HG03565 (cell line): ENCODE data around the gene NFE2.
"Not testable (repeated sequence)": the region's sequence is repeated elsewhere in the genome, so short reads cannot be mapped to it uniquely, and the experiment has no call there.

Experiments
- ATAC-seq: cut with Tn5 transposase; IDR thresholded peaks from one replicate; pipeline ENCODE4 v1.9.1; 2021; ENCODE audit warnings: mild to moderate bottlenecking, moderate library complexity; ENCODE audit not compliant: unreplicated experiment

NFE2 gene

DNA sequence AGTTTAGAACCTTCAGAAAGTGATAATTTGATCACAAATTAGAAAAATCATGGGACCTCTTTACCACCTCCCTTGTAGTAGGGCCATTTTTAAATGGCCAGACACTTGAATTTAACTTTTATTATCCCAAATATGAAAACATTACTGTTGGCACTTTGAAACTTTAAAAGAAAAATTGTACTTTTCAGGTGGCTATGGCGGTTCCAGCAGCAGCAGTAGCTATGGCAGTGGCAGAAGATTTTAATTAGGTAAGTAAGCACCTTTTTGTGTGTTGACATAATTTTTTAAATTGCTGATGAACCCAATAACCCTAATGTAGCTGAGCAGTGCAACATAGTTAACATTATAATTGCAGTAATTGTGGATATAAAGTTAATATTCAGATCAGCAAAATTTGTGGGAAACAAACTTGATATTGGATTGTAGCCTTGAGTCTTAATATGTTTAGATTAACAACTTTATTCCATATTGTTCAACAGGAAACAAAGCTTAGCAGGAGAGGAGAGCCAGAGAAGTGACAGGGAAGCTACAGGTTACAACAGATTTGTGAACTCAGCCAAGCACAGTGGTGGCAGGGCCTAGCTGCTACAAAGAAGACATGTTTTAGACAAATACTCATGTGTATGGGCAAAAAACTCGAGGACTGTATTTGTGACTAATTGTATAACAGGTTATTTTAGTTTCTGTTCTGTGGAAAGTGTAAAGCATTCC is 16.6 kb downstream of the NFE2 start:
- ATAC-seq: not testable (repeated sequence)

DNA sequence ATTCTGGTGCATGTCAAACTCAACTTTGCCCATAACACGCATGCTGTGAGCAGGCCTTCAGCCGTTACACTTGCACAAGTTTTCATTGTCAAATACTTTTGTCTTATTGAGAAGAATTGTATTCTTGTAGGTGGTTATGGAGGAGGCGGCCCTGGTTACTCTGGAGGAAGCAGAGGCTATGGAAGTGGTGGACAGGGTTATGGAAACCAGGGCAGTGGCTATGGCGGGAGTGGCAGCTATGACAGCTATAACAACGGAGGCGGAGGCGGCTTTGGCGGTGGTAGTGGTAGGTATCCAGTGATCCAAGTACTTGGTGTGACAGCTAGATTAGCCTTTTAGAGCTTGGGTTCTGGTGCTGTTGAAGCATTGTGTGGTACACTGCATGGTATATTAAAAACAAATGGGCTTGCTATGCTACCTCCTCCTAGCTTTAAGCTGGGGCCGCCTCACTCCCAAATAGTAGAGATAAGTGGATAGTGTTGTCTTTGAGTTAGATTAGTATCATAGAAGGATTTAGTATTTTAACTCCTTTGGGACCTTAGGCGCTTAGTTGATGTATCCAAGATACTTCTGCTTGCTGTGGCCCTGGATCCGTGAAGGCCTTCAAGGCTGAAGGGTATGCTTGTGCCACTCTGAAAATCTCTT is 17.7 kb downstream of the NFE2 start:
- ATAC-seq: no peak

DNA sequence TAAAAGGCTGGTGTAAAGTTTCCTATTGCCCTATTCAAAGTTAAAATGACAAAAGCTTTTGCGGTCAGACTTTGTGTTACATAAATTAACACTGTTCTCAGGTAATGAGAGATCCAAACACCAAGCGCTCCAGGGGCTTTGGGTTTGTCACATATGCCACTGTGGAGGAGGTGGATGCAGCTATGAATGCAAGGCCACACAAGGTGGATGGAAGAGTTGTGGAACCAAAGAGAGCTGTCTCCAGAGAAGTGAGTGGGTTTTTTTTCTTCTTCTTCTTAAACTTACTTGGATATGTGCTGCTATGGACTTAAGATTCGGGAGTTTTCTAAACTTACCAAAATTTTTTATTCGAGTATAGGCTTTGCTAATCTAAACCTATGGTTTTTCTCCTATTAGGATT is 19.1 kb downstream of the NFE2 start:
- not testable (repeated sequence) for ATAC-seq

DNA sequence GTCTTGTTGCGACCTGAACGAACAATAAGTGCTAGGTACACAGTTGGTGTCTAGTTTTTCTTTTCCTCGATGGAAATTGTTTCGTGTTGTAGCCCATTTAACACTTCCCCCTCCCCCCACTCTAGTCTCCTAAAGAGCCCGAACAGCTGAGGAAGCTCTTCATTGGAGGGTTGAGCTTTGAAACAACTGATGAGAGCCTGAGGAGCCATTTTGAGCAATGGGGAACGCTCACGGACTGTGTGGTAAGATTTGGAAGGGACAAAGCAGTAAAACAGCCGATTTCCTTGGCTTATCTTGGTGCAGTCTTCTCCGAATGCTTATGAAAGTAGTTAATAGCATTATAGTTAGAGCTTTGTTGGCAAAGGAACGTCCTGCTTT is 19.6 kb downstream of the NFE2 start:
- ATAC-seq: not testable (repeated sequence)

DNA sequence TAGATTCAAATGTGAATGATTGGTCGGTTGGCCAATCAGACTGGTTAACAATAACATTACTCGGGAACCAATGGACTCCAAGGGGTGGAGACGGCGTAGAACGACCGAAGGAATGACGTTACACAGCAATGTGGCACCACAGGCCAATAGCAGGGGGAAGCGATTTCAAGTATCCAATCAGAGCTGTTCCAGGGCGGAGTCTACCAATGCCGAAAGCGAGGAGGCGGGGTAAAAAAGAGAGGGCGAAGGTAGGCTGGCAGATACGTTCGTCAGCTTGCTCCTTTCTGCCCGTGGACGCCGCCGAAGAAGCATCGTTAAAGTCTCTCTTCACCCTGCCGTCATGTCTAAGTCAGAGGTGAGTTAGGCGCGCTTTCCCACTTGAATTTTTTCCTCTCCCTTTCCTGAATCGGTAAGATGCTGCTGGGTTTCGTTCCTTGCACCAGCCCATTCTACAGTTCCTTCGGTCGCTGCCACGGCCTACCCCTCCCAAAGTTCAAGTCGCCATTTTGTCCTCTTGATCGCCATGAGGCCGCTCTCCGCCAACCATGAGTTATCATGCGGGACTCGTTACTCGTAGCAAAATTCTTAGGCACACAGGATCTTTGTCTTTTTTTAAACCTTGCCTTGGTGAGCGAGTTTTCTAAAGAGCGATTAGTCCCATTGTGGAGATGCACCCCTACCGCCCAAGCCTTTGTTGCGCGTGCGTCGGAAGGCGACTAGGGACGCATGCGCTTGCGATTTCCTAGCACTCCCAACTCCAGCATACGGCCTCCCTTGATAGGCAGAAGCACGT is 20.2 kb downstream of the NFE2 start, which contains the start of gene HNRNPA1:
Gene HNRNPA1 (plus strand): TSS at position 259 of the 793 bp plus-strand sequence. CDS start 82 bp downstream, at position 341.
- ATAC-seq: peak; percentile 86

DNA sequence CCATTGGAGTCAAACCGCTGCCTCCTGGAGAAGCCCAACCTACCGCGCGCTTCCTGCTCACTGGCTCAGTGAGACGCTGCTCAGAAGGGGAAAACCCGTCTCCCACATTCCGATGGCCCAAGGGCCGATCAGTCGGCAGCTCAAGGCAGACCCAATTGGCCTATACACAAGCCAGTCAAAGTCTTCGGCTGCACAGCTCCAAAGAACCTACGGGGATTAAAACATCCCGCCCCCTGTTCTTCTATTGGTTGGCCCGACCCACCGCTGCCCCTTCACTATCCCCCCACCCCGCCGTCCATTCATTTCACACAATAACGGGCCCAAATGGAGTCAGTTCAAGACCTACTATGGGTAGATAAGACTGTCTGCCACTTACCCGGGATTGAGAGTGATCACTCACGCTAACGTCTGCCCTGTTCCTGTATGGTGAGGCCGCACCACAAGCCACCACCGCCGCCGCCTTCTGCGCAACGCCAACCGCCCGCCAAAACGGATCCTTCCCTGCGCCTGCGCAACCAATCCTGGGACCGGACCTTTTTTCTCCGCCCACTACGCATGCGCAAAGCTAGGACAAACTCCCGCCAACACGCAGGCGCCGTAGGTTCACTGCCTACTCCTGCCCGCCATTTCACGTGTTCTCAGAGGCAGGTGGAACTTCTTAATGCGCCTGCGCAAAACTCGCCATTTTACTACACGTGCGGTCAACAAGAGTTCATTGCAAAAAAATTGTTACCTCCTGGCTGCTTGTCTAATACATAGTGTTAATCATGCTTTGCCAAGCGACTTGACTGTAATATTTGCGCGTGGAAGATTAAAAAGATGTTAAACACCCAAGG is 21.0 kb downstream of the NFE2 start, which contains the start of gene CBX5:
Gene CBX5 (minus strand): TSS at position 491 of the 836 bp plus-strand sequence. CDS start 22,472 bp downstream, outside the sequence.
- ATAC-seq: peak; percentile 67

DNA sequence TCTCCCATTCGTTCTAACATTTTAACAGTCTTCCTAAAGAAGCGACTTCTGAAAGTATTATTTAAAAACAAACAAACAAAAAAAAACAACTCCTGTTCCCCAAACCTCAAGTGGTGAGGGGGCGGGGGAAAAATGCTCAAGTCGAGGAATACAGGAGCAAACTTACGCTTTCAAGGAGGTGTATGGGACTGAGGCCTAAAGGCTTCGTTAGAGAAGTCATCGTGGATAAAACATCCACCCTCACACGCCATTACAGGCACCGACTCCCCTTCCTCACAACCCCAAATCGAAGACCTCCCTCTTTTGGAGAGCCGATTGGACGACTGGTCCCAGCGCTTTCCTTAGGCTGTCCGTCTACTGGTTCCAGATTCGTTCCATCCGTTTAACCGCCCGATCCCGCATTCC is 21.6 kb downstream of the NFE2 start:
- no peak for ATAC-seq

DNA sequence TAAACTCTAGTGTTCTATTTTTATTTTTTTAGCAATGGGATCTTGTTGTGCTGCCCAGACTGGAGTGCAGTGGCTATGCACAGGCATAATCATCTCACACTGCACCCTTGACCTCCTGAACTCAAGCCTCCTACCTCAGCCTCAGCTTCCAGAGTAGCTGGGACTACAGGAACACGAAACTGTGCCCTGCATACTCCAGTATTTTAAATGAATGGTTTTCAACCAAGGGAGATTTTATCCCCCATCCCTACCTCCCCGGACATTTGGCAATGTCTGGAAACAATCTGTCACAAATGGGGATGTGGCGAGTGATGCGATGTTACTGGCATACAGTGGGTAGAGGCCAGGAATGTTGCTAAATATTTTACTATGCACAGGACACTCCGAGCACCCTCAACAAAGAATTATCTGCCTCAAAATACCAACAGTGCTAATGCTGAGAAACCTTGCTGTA is 23.0 kb downstream of the NFE2 start:
- no peak for ATAC-seq

DNA sequence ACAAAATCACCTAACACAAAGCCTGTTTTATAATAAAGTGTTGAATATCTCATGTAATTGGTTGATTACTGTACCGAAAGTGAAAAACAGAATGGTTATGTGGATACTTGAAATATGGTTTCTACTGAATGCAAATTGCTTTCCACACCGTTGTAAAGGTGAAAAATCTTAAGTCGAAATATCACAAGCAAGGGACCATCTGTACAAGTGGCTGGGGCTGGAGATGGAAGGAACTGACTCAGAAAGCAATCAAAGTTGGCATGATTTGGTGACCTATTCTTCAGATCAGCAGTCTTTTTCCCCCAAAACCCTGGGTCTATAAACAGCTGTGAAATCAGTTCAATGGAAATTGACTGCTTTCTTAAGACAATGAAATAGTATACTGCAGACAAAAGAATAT is 24.4 kb downstream of the NFE2 start:
- no peak for ATAC-seq

DNA sequence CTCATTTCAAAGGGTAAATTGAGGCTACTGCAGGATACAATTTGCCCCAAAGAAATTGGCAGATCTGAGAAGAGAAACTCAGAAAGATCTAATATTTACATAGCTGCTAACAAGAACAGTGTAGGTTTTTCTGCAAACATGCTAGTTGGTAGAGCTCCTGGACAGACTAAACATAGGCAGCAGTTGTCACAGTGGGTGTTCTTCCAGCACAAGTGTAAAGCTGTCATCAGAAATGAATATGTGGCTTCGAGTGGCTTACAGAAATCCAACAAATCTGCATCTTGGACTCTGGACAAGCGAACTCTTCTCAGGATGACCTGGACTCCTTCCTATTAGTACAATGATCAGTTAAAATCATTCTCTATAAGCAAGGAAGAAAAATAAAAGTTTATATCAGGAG is 26.8 kb downstream of the NFE2 start:
- no peak for ATAC-seq

DNA sequence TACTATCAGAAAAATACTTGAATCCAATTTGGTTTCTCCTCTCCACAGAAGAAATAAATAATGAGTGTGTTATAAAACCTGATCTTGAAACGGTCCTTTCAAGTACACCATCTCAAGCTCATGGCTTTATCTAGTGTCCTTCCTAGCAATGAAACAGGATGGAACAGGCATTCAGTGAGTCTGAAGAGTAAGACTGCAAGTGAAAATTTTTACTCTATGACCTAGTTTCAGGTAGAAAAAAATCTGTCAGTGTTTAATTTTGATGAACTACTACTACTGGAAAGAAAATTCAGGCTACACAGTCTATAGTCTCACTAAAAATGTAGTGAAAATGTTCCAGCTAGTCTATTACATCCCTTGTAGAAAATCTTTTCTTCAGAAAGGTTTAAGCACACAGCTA is 28.6 kb downstream of the NFE2 start:
- ATAC-seq: no peak

DNA sequence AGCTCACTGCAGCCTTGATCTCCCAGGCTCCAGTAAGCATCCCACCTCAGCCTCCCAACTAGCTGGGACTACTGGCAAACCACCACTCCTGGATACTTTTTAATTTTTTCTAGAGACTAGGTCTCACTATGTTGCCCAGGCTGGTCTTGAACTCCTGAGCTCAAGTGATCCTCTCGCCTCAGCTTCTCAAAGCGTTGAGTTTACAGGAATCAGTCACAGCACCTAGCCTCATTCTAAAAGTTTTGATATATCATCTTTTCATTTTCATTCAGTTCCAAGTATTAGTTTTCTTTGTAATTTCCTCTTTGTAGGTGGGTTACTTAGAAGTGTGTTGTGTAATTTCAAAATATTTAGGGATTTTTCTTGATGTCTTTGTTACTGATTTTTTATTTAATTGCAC is 30.5 kb downstream of the NFE2 start:
- ATAC-seq: no peak

DNA sequence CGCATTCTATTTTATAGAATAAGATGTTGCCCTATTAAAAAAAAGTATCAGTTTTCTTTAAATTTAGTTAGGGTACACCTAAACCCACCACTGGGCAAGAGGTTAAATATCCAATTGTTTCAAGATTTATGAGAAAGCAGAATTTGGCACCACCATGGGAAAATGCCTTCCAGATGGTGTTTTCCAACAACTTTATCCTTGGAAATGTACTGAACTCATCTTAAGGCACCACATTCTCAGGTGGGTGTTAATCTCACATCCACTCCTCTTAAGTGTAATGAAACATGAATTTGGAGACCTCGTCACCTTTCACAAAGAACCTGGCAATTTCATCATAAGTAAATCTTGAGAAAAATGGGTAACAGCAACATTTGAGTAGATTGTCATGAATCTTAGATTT is 34.0 kb downstream of the NFE2 start:
- no peak for ATAC-seq

DNA sequence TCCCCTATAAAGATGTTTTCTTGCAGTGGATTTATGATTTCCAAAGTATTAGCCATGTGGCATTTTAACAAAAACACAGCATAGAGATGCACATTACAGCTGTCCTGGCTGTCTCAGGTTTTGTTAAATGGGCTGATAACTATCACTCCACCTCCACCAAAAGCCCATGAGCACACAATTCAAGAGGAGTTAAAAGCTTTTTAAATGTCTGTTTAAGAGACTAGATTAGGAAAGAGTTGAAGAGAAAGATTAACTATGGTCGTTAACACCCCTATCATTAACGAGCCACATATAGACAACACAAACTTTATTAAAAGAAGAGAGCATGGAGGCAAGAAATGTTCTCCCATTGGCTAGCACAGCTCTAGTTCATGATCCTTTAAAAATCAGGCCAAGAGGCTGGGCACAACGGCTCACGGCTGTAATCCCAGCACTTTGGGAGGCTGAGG is 35.4 kb downstream of the NFE2 start:
- ATAC-seq: no peak

DNA sequence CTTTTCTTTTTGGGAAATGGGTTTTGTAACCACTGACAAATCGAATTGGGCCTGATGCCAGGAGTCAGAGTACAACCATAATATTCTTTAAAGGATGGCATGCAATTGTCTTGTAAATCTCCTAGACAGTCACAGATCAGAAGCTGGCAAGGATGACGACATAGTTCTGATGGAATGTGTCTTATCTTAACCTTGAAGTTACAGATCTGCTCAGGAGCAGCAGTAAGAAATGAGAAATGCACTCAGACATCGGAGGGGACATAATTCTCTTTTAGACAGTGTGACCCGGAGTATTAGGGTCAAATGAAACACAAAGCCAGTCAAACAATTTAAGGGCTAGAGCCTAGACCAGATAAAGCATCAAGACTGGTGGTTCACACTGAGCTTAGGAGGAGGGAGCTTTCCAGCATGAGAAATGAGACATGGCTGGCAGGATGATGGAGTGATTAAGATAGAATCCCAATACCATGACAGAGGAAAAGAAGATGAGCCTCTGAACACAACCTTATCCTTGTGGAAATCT is 38.4 kb downstream of the NFE2 start:
- ATAC-seq: no peak

DNA sequence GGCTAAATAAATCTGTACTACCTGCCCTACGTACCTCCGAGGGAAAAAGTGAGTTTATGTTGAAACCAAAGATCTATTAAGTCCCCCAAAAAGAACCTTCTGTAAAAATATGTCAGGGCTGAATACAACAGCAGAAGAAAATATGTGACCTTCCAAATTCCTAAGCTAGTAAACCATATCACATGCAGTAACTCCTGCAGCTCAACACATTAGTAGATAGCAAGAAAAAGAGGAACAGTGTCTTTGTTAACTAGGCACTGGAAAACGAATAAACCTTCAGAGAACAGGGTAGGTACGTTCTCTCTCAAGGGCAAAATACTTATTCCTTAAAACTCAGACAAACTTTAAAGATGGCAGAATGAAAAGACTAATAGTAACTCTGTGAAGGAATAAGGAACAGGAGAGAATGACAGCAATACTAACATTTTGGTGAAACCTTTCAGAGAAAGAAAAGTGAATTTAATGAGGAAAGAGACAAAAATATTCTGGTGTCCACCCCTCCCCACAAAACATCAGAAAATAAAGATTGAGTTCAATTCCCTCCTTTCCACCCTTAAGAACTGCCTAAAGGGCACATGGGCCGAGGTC is 38.9 kb downstream of the NFE2 start:
- no peak for ATAC-seq

DNA sequence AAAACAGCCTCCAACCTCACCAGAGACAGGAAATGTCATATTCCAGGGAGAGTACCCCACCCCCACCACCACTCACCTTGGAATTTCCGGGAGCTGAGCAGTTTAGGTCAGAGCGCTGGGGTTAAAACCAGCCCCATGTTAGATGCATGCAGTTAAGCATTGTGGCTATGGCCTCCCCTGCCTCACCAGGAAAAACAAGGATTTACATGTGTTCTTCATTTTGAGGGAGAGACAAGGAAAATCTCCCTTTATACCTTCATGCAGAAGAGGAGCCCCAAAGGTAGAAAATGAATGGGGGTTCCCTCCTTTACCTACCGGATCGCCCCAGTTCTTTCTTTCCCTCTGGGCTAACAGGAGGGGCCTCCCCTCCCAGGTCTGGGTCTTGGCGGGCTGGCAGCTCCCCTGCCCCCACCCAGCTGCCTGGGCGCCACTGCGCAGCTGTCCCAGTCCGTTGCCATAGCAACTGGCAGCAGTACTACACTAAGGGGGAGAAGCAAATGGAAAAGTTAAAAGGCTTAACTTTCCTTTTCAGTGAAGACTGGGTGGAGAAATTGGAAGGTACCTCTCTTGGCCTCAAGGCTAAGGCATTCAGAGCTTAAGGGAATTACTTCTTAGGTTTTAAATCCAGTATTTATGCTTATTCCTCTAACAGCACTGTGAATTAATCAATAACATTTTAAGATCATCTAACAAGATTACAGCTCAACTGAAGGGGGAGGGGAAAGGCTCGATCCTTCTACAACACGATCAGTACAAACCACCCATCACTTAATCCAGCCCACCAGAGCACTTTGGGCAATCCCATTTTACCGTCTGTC is 41.4 kb downstream of the NFE2 start:
- no peak for ATAC-seq

DNA sequence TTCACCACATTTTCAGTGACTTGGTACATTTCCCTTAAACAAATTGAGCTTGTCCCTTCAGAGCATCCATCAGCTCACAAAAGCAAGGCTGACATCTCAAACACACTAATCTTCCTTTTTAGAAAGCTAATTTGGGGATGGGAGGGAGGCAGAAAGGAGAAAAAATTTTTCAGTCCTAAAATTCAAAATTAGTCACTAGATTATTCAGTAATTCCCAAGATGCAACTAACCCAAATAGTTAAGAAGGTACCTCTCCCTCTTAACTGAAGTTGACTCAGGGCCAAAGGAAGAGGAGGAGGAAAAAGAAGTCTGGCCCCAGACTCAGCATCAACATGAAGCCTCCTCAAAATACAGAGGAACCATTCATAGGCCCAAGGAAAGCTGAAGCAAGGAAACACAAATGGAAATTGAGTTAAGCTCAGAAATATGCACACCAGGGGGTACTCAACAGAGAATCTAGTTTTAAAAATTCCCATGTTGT is 42.6 kb downstream of the NFE2 start:
- no peak for ATAC-seq

DNA sequence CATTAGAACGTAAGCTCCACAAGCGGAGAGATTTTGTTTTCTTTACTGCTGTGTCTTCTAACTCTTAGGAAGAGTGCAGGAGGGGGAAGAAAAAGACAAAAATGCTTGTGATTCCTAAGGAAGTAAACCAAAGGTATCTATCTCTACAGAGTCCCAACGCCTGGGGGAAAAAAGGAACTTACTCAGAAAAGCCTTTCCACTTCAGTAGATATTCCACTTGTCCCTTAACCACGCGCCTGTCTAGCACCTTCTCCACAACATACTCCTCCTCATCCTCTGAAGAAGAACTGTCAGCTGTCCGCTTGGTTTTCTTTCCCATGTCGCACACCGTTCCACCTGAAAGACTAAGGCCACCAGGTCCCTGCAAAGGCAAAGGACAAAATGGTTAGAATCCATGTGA is 43.5 kb downstream of the NFE2 start:
- ATAC-seq: no peak
